ENCODE results near the gene FBXL16. TPM values are rescaled to one million over a fixed set of nuclear protein-coding genes. Genes with fewer than 3 reads are reported as not detected.

The FBXL16 gene
- total RNA-seq, 1 donor from 2014 or later = 0.46 TPM

DNA sequence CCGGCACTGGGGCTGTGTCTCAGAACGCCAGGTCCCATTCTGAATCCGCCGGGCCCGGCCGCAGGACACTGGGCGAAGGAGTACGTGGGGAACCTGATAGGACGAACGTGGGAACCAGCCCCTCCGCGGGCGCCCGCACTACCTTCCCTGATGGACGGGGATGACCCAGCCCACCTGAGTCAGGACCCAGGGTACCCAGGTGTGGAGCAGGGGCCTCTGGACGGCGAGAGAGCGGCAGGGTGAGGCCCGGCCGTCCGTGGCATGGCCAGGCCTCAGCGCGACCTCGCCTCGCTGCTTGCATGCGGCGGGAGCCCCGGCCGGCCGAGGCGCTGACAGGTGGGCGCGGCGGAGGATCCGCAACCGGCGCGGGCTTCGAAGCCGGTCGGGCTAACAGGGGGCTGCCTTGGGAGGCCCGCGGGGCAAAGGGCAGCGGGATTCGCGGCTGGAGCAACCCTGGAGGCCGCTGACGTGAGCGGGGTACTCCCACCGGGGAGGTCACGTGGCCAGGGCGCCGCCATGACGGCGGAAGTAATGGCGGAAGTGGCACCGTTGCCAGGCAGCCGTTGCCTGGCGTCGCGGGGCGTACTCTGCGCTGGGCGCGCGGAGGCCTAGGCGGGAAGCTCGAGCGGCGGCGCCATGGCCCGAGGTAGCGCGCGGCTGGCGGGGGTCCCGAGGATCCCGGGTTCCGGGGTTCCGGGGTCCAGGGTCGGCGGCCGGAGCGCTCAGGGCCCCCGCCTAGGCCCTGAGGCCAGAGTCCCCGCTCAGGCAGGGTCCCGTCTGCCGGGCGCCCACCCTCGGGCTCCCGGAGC lies 56.6 kb downstream of the FBXL16 start, which contains the start of gene WDR90:
Gene WDR90 (plus strand): TSS at position 585 of the 809 bp plus-strand sequence. CDS start 52 bp downstream, at position 637.
- H3K4me3 ChIP-seq (ENCODE audit: low read depth, low read length) = peak within 1 kb of the TSS; percentile 70
- DNase-seq (ENCODE audit: low read depth) = no peak
- TF ChIP-seq, protein P1, sequence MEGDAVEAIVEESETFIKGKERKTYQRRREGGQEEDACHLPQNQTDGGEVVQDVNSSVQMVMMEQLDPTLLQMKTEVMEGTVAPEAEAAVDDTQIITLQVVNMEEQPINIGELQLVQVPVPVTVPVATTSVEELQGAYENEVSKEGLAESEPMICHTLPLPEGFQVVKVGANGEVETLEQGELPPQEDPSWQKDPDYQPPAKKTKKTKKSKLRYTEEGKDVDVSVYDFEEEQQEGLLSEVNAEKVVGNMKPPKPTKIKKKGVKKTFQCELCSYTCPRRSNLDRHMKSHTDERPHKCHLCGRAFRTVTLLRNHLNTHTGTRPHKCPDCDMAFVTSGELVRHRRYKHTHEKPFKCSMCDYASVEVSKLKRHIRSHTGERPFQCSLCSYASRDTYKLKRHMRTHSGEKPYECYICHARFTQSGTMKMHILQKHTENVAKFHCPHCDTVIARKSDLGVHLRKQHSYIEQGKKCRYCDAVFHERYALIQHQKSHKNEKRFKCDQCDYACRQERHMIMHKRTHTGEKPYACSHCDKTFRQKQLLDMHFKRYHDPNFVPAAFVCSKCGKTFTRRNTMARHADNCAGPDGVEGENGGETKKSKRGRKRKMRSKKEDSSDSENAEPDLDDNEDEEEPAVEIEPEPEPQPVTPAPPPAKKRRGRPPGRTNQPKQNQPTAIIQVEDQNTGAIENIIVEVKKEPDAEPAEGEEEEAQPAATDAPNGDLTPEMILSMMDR (conservative IDR thresholded peaks at IDR 0.05; ENCODE audit: low read depth, low read length) = no peak

GRCh38 chr16:648071-648780 lies 57.4 kb downstream of the FBXL16 start:
- peak overlapping the region; percentile 70 for H3K4me3 ChIP-seq (ENCODE audit: low read depth, low read length)
- TF ChIP-seq, protein P1 (conservative IDR thresholded peaks at IDR 0.05; ENCODE audit: low read depth, low read length) = peak; percentile 55
- no peak for DNase-seq (ENCODE audit: low read depth)

GRCh38 chr16:647173-647902 lies 58.3 kb downstream of the FBXL16 start:
- no peak for DNase-seq (ENCODE audit: low read depth)
- TF ChIP-seq, protein P1 (conservative IDR thresholded peaks at IDR 0.05; ENCODE audit: low read depth, low read length) = no peak
- H3K4me3 ChIP-seq (ENCODE audit: low read depth, low read length) = peak overlapping the region; percentile 70

DNA sequence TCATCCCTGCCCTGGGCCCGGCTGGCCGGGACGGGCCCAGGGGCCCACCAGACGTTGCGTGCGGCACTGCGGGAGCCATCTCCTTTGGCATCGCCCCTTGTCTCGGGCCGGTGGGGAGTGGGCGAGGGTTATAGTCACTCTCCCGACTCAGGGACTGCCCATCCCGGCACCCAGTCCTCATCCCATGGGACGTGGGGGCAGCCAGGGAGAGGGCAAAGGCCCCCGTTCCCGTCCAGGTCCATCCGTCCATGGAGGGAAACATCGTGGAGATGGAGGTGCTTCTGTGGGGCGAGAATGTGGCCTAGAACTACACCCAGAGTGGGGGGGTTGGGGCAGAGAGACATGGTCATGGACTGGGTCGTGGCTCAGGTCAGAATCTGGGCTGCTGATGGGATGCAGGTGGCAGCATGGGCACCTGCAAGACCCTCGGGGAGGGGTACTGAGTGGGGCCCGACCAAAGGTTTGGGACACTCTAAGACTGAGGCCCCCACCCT lies 58.9 kb downstream of the FBXL16 start:
- no peak for DNase-seq (ENCODE audit: low read depth)
- TF ChIP-seq, protein P1 (conservative IDR thresholded peaks at IDR 0.05; ENCODE audit: low read depth, low read length) = no peak
- no peak overlapping the region for H3K4me3 ChIP-seq (ENCODE audit: low read depth, low read length)

DNA sequence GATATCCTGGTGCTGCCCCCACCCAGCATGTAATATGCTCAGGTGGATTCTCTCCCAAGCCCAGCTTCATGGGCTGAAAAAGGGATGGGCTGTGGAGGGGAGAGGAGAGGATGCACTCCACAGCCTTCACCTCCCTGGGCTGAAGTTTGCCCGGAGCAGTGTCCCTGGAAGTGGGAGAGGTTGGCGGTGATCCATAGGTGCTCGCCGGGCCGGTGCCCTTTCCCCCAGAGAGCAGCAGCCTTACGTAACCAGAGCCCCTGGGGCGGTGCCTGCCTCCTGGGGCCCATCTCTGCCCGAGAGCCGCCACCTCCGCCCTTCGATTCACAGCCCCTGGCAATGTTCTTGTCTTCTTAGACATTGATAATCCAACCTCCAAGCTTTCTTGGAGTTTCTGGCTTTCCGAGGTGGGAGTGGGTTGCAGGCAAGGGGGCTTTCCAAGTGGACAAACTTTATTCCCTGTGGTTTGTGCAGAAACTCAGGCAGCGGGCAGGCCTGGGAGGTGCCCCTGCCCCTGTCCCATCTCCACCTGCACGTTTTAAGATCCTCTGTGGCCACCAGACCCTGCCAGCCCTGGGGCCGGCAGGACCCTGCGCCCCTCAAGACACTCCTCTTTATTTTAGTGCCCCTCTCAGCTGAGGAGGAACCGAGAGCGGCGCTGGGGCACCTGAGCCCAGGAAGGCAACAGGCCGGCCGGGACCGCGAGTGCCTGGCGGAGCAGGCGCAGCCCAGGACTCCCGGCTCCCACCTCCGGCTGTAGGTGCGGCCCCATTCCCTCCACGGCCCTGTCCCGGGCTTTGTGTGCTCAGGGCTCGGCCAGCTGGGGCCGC lies 59.5 kb downstream of the FBXL16 start:
- no peak for DNase-seq (ENCODE audit: low read depth)
- no peak overlapping the region for H3K4me3 ChIP-seq (ENCODE audit: low read depth, low read length)

More for the DNA sequence above, 59.5 kb downstream of the FBXL16 start:
- TF ChIP-seq, protein P1 (conservative IDR thresholded peaks at IDR 0.05; ENCODE audit: low read depth, low read length) = no peak
